ENCODE measurements around the gene RSPH4A.

GRCh38 chr6:116672306-116672705, 56.0 kb downstream of the RSPH4A start:
- TF ChIP-seq, protein P1, sequence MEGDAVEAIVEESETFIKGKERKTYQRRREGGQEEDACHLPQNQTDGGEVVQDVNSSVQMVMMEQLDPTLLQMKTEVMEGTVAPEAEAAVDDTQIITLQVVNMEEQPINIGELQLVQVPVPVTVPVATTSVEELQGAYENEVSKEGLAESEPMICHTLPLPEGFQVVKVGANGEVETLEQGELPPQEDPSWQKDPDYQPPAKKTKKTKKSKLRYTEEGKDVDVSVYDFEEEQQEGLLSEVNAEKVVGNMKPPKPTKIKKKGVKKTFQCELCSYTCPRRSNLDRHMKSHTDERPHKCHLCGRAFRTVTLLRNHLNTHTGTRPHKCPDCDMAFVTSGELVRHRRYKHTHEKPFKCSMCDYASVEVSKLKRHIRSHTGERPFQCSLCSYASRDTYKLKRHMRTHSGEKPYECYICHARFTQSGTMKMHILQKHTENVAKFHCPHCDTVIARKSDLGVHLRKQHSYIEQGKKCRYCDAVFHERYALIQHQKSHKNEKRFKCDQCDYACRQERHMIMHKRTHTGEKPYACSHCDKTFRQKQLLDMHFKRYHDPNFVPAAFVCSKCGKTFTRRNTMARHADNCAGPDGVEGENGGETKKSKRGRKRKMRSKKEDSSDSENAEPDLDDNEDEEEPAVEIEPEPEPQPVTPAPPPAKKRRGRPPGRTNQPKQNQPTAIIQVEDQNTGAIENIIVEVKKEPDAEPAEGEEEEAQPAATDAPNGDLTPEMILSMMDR (IDR thresholded peaks at IDR 0.05): no peak
- no peak for TF ChIP-seq POLR2A (IDR thresholded peaks at IDR 0.05)

Data from upper lobe of left lung (tissue), 4 donors.